GM19324 (cell line): Measurements from ENCODE around the gene CFHR1.
"Not testable (repeated sequence)": the region's sequence is repeated elsewhere in the genome, so short reads cannot be mapped to it uniquely, and the experiment has no call there.

Experiments
- ATAC-seq: cut with Tn5 transposase; IDR thresholded peaks from one replicate; pipeline ENCODE4 v1.9.1; 2021; ENCODE audit warnings: mild to moderate bottlenecking, moderate library complexity; ENCODE audit not compliant: unreplicated experiment, low FRiP score

Gene CFHR1

GRCh38 chr1:196819531-196819930, at the start of gene CFHR1:
Gene CFHR1, plus strand, starts transcription at chr1:196819731. Its CDS starts 114 bp downstream, at chr1:196819845.
- ATAC-seq = not testable (repeated sequence)

GRCh38 chr1:196769823-196770222, 49.7 kb upstream of the CFHR1 start:
- not testable (repeated sequence) for ATAC-seq

GRCh38 chr1:196773713-196774112, 45.8 kb upstream of the CFHR1 start:
- ATAC-seq = no peak

GRCh38 chr1:196774175-196774574, 45.4 kb upstream of the CFHR1 start:
- ATAC-seq = no peak

- ATAC-seq = no peak
Measured at GRCh38 chr1:196774603-196775002, 44.9 kb upstream of the CFHR1 start, which contains the start of gene CFHR3. Gene CFHR3, plus strand, starts transcription at chr1:196774840. Its CDS starts 47 bp downstream, at chr1:196774887.

- no peak for ATAC-seq
Measured at GRCh38 chr1:196777603-196778002, 41.9 kb upstream of the CFHR1 start.

- ATAC-seq = no peak
Measured at GRCh38 chr1:196779093-196779492, 40.4 kb upstream of the CFHR1 start.

GRCh38 chr1:196791252-196791651, 28.3 kb upstream of the CFHR1 start:
- not testable (repeated sequence) for ATAC-seq

GRCh38 chr1:196794103-196794502, 25.4 kb upstream of the CFHR1 start:
- not testable (repeated sequence) for ATAC-seq

GRCh38 chr1:196797891-196798290, 21.6 kb upstream of the CFHR1 start:
- no peak for ATAC-seq

- not testable (repeated sequence) for ATAC-seq
Measured at GRCh38 chr1:196801920-196802319, 17.6 kb upstream of the CFHR1 start.

GRCh38 chr1:196808529-196809235, 10.8 kb upstream of the CFHR1 start:
- ATAC-seq = no peak

GRCh38 chr1:196817442-196817841, 2.1 kb upstream of the CFHR1 start:
- ATAC-seq = not testable (repeated sequence)

GRCh38 chr1:196827860-196828259, 8.3 kb downstream of the CFHR1 start:
- ATAC-seq = peak; percentile 70

GRCh38 chr1:196849613-196850492, 30.3 kb downstream of the CFHR1 start:
- not testable (repeated sequence) for ATAC-seq

GRCh38 chr1:196856053-196856452, 36.5 kb downstream of the CFHR1 start:
- no peak for ATAC-seq

- no peak for ATAC-seq
Measured at GRCh38 chr1:196857188-196857587, 37.7 kb downstream of the CFHR1 start.

- ATAC-seq = no peak
Measured at GRCh38 chr1:196858811-196859210, 39.3 kb downstream of the CFHR1 start.

GRCh38 chr1:196860323-196860884, 40.9 kb downstream of the CFHR1 start:
- ATAC-seq = no peak

- ATAC-seq = no peak
Measured at GRCh38 chr1:196861429-196861828, 41.9 kb downstream of the CFHR1 start.

- no peak for ATAC-seq
Measured at GRCh38 chr1:196866974-196867373, 47.4 kb downstream of the CFHR1 start.
